ENCODE data around the gene CLPTM1L. TPM values are rescaled to one million over a fixed set of nuclear protein-coding genes. Genes with fewer than 3 reads are reported as not detected.
A peak's percentile ranks its signal among the peaks of the same experiment; 100 is the strongest.

Gene CLPTM1L
- total RNA-seq, 4 donors from 2014 or later = 149 to 215 (median 179) TPM

DNA sequence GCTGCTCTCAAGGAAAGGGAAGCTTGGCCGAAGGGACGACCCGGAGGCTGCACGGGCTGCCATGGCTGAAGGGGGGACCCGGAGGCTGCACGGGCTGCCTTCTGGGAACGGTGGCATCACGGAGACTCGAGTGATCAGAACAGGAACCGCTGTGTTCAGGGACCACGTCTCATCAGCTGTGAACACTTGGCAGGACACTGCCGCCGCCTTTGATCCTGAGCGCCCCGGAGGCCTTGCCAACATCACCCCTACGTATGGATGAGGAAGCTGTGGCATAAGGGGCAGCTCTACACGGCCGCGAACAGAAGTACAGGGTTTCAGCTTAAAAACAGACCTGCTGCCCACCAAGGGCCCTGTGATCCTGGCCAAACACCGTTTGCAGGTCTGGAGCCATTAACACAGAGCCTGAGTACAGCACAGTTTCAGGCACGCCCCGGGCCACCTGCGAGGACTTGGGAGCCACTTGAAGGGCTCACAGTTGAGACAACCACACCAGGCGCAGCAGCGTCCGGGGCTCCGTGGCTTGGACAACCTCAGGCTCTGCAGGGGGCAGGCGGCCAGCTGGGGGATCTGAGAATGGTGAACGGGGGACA, 26.1 kb downstream of the CLPTM1L start:
- 95 to 96% methylated on average over 25 to 28 of the region's 29 CpGs for WGBS, 2 donors
- Histone ChIP-seq H3K9me3 (no peaks in the 10 kb centered on the region), H3K4me1 (peaks cover 10 to 15% of the 10 kb centered on the region in 2 donors), H3K4me3 (replicated peaks in 1 of 3) (no peak overlapping the region), H3K36me3 (peaks cover 50 to 63% of the 10 kb centered on the region in 2 donors), H3K27ac (no peak overlapping the region), H3K27me3 (no peaks in the 10 kb centered on the region)
- TF ChIP-seq, protein P1, sequence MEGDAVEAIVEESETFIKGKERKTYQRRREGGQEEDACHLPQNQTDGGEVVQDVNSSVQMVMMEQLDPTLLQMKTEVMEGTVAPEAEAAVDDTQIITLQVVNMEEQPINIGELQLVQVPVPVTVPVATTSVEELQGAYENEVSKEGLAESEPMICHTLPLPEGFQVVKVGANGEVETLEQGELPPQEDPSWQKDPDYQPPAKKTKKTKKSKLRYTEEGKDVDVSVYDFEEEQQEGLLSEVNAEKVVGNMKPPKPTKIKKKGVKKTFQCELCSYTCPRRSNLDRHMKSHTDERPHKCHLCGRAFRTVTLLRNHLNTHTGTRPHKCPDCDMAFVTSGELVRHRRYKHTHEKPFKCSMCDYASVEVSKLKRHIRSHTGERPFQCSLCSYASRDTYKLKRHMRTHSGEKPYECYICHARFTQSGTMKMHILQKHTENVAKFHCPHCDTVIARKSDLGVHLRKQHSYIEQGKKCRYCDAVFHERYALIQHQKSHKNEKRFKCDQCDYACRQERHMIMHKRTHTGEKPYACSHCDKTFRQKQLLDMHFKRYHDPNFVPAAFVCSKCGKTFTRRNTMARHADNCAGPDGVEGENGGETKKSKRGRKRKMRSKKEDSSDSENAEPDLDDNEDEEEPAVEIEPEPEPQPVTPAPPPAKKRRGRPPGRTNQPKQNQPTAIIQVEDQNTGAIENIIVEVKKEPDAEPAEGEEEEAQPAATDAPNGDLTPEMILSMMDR (IDR thresholded peaks at IDR 0.05) = no peak
- TF ChIP-seq POLR2A (IDR thresholded peaks at IDR 0.05) = no peak
- intact Hi-C loops (cut with DNase I) = no loop called here
- DNase-seq = no peak

DNA sequence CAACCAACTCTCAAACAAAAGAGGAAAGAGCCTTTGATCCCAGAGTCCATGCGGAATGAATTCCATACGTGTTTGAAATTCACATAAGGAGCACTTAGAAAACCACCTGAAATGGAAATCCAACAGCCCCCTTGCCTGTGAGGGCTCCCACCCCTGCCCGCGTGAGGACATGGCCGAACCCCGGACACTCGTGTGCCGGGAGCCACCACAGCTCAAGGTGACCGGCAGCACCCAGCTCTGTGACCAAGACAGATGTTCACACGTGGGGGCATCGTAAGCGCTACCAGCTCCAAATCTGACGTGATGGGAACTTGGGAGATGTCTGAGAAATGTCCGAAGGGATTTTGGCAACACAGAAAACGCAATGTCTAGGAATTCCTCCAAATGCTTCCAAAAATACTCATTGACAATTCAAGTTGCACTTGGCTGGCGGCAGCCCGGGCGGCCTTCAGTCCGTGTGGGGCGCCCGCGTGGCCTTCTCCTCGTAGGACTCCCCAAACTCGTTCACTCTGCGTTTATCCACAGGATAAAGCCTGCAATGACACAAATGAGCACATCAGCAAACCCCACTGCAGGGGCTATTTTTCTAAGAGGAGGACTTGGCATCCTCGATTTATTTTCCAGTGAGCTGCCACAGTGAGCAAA, 26.9 kb downstream of the CLPTM1L start:
- 93 to 95% methylated on average over 26 of the region's 26 CpGs for WGBS, 2 donors
- Histone ChIP-seq H3K27ac (no peak overlapping the region), H3K27me3 (no peaks in the 10 kb centered on the region), H3K36me3 (peaks cover 50 to 56% of the 10 kb centered on the region in 2 donors), H3K9me3 (no peaks in the 10 kb centered on the region), H3K4me1 (peaks cover 10 to 15% of the 10 kb centered on the region in 2 donors), H3K4me3 (replicated peaks in 1 of 3) (no peak overlapping the region)
- TF ChIP-seq POLR2A (IDR thresholded peaks at IDR 0.05) = no peak
- TF ChIP-seq, protein P1 (IDR thresholded peaks at IDR 0.05) = no peak
- intact Hi-C loops (cut with DNase I) = no loop called here
- DNase-seq = no peak

DNA sequence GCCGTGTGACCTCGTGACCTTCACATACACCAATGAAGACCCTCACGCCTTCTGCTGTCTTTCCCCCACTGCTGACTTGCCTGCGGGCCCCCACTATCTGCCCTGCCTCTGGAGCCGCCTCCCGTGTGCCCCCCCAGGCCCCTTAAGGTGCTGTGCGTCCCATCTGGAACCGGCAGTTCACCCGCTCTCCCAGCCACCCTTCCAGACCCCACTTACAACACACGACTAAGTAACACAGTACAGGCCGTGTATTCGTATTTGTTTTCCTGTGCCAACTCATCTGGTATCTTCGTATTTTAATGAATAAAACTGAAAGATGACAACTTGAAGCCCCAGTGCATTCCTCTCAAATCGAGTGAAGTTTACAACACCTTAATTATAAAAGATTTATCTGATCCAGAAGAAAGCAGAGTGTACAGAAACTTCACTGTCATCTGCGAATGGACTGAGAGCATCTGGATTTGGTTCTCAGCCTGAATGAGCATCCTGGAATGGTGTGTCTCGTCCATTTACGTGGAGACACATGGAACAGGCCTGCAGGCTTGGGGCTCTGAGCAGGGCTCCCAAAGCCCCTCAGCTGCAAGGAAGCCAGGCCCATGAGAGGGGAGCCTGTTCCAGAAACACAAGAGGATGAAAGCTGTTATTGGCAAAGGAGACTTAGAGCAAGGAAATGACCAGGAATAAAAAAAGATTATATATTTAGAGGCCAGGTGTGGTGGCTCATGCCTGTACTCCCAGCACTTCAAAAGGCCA, 28.1 kb downstream of the CLPTM1L start:
- TF ChIP-seq POLR2A (IDR thresholded peaks at IDR 0.05) = no peak
- TF ChIP-seq, protein P1 (IDR thresholded peaks at IDR 0.05) = no peak
- H3K27me3 ChIP-seq = no peaks in the 10 kb centered on the region
- 68 to 74% methylated on average over 15 to 17 of the region's 17 CpGs for whole genome bisulfite sequencing, 2 donors
- no peak overlapping the region for H3K4me3 ChIP-seq (replicated peaks in 1 of 3)
- no peak overlapping the region for H3K27ac ChIP-seq
- no peaks in the 10 kb centered on the region for H3K9me3 ChIP-seq
- peaks cover 10 to 15% of the 10 kb centered on the region in 2 donors for H3K4me1 ChIP-seq
- no peak for DNase-seq
- H3K36me3 ChIP-seq = peaks cover 41 to 45% of the 10 kb centered on the region in 2 donors
- intact Hi-C loops (cut with DNase I) = no loop called here

GRCh38 chr5:1315709-1316587, 29.0 kb downstream of the CLPTM1L start:
- no peak overlapping the region for H3K27ac ChIP-seq
- peaks cover 10 to 15% of the 10 kb centered on the region in 2 donors for H3K4me1 ChIP-seq
- no peaks in the 10 kb centered on the region for H3K9me3 ChIP-seq
- H3K27me3 ChIP-seq = no peaks in the 10 kb centered on the region
- peaks cover 32 to 37% of the 10 kb centered on the region in 2 donors for H3K36me3 ChIP-seq
- intact Hi-C loops (cut with DNase I) = no loop called here
- peak; percentile 63 to 67 for DNase-seq
- TF ChIP-seq POLR2A (IDR thresholded peaks at IDR 0.05) = no peak
- TF ChIP-seq, protein P1 (IDR thresholded peaks at IDR 0.05) = no peak
- no peak overlapping the region for H3K4me3 ChIP-seq (replicated peaks in 1 of 3)
- 16 to 28% methylated on average over 30 of the region's 33 CpGs for WGBS, 2 donors
